Activated CD8-positive, alpha-beta T cell treated with anti-CD3 and anti-CD28 coated beads for 36 hours (primary cell): ENCODE measurements around the gene UBE2J2. TPM values are rescaled to one million over a fixed set of nuclear protein-coding genes. Genes with fewer than 3 reads are reported as not detected.

Source experiments
- ATAC-seq: fragments of 200-7000 bp; cut with Tn5 transposase; one replicate; pipeline ENCODE4 v1.10.0; 2021; ENCODE audit warnings: mild to moderate bottlenecking, moderate library complexity
- CTCF ChIA-PET: fragments of 350-600 bp; sonication (Branson Sonifier 250); formaldehyde crosslinking; loops from one replicate; lab custom pipeline; 2021; ENCODE audit warnings: antibody characterized with exemption; lab: Charles Lee
- POLR2A ChIA-PET: fragments of 350-600 bp; sonication (Branson Sonifier 250); formaldehyde crosslinking; loops from one replicate; lab custom pipeline; 2021; ENCODE audit warnings: antibody characterized with exemption; lab: Charles Lee
- DNase-seq: peaks from one replicate; pipeline ENCODE4 v3.0.0-alpha.2; 2020
- H3K27ac Mint-ChIP-seq: one replicate; pipeline ENCODE4 v1.8.0; 2021; ENCODE audit warnings: mild to moderate bottlenecking, mixed read lengths
- H3K27me3 Mint-ChIP-seq: one replicate; pipeline ENCODE4 v1.8.0; 2021; ENCODE audit warnings: mixed read lengths
- H3K36me3 Mint-ChIP-seq: one replicate; pipeline ENCODE4 v1.8.0; 2021; ENCODE audit warnings: low read depth, mixed read lengths
- H3K4me1 Mint-ChIP-seq: one replicate; pipeline ENCODE4 v1.8.0; 2021; ENCODE audit warnings: low read depth, mixed read lengths
- H3K4me3 Mint-ChIP-seq: one replicate; pipeline ENCODE4 v1.8.0; 2021; ENCODE audit warnings: mild to moderate bottlenecking, moderate library complexity, mixed read lengths
- H3K9me3 Mint-ChIP-seq: one replicate; pipeline ENCODE4 v1.8.0; 2021; ENCODE audit warnings: mixed read lengths
- CTCF ChIP-seq: fragments of 200-600 bp; IDR thresholded peaks from one replicate; pipeline ENCODE4 v1.8.0; 2022; ENCODE audit warnings: antibody characterized with exemption, mild to moderate bottlenecking
- intact Hi-C: fragments of 100-400 bp; cut with micrococcal nuclease; formaldehyde crosslinking; loops from one replicate; pipeline ENCODE4 v1.10.0; 2022
- total RNA-seq, 2 experiments: library from RNA; stranded (reverse); gene quantifications; one replicate each; pipeline ENCODE4 v1.2.3, GENCODE V29; 2021

Gene UBE2J2
- total RNA-seq, 2 experiments from 2014 or later, result 52.3 to 59.2 TPM

GRCh38 chr1:1221887-1222574, 51.6 kb downstream of the UBE2J2 start:
- peaks cover 23% of the 10 kb centered on the region for H3K4me1 Mint-ChIP-seq
- POLR2A ChIA-PET, result no interaction called here
- intact Hi-C loops, result no loop called here
- peaks cover 36% of the 10 kb centered on the region for H3K36me3 Mint-ChIP-seq
- TF ChIP-seq CTCF, result no peak
- CTCF ChIA-PET, result no interaction called here
- no peaks in the 10 kb centered on the region for H3K27me3 Mint-ChIP-seq
- no peak for DNase-seq
- ATAC-seq, result no peak
- H3K27ac Mint-ChIP-seq, result no peak overlapping the region
- no peaks in the 10 kb centered on the region for H3K9me3 Mint-ChIP-seq
- H3K4me3 Mint-ChIP-seq, result no peak overlapping the region

- peaks cover 36% of the 10 kb centered on the region for H3K36me3 Mint-ChIP-seq
- H3K4me3 Mint-ChIP-seq, result no peak overlapping the region
- ChIA-PET POLR2A (interaction anchor here (1.2 kb wide), 1 partner anchor 8 kb away, joined by 5 read pairs; no protein-coding TSS in a partner anchor), CTCF (no interaction called here)
- no peaks in the 10 kb centered on the region for H3K27me3 Mint-ChIP-seq
- intact Hi-C loops, result no loop called here
- H3K27ac Mint-ChIP-seq, result no peak overlapping the region
- no peaks in the 10 kb centered on the region for H3K9me3 Mint-ChIP-seq
- ATAC-seq, result no peak
- no peak for DNase-seq
- peaks cover 32% of the 10 kb centered on the region for H3K4me1 Mint-ChIP-seq
- TF ChIP-seq CTCF, result no peak
These were observed 53.5 kb downstream of the UBE2J2 start for GRCh38 chr1:1220197-1220596.

GRCh38 chr1:1219341-1219740, 54.3 kb downstream of the UBE2J2 start:
- DNase-seq (no peak), ATAC-seq (no peak)
- Mint-ChIP-seq H3K36me3 (peaks cover 35% of the 10 kb centered on the region), H3K27me3 (no peaks in the 10 kb centered on the region), H3K4me3 (no peak overlapping the region), H3K4me1 (peaks cover 41% of the 10 kb centered on the region), H3K9me3 (no peaks in the 10 kb centered on the region), H3K27ac (peak overlapping the region; percentile 46)
- CTCF ChIA-PET, result no interaction called here
- TF ChIP-seq CTCF, result no peak
- POLR2A ChIA-PET, result interaction anchor here (8.4 kb wide), 1 partner anchor 10 kb away, joined by 64 read pairs; the partner anchor contains the start of genes B3GALT6 and SDF4
- intact Hi-C loops, result no loop called here

GRCh38 chr1:1218524-1219200, 55.0 kb downstream of the UBE2J2 start:
- Mint-ChIP-seq H3K27ac (peak overlapping the region; percentile 76), H3K9me3 (no peaks in the 10 kb centered on the region)
- CTCF ChIA-PET, result interaction anchor here (3.3 kb wide), 1 partner anchor 97 kb away, joined by 17 read pairs; no protein-coding TSS in a partner anchor

More at GRCh38 chr1:1218524-1219200, 55.0 kb downstream of the UBE2J2 start:
- no peak overlapping the region for H3K4me3 Mint-ChIP-seq
- peaks cover 33% of the 10 kb centered on the region for H3K36me3 Mint-ChIP-seq
- intact Hi-C loops, result no loop called here
- DNase-seq (no peak), ATAC-seq (no peak)
- H3K27me3 Mint-ChIP-seq, result no peaks in the 10 kb centered on the region
- POLR2A ChIA-PET, result interaction anchor here (1.5 to 8.4 kb wide), 2 partner anchors 10 to 11 kb away, joined by 9 to 64 read pairs; partner anchors contain the start of genes B3GALT6 and SDF4
- H3K4me1 Mint-ChIP-seq, result peaks cover 44% of the 10 kb centered on the region
- no peak for TF ChIP-seq CTCF
